ENCODE measurements around the gene HRCT1. TPM values are rescaled to one million over a fixed set of nuclear protein-coding genes. Genes with fewer than 3 reads are reported as not detected.

The HRCT1 gene
- total and polyA plus RNA-seq, 2 donors (not counting 3 experiments of a cell fraction or from before 2014, with no cell fraction given) = 1.2 to 7.0 TPM

GRCh38 chr9:35899021-35899420, 7.0 kb upstream of the HRCT1 start:
- CTCF ChIA-PET = interaction anchor here (1.0 to 3.0 kb wide), 6 partner anchors 12 to 112 kb away, joined by 3 to 13 read pairs (median 7); no protein-coding TSS in a partner anchor
- no peaks in the 10 kb centered on the region for H3K36me3 ChIP-seq (ENCODE audit: control insufficient read depth in 2 of 2, extremely low read depth in 1 of 2, insufficient read depth in 2 of 2, low read length in 2 of 2)
- H3K27me3 ChIP-seq (ENCODE audit: control insufficient read depth in 2 of 2, insufficient read depth in 2 of 2, low read length in 2 of 2) = peaks cover 0 to 2% of the 10 kb centered on the region in 2 experiments
- H2AFZ ChIP-seq (ENCODE audit: low read depth, low read length) = no peak overlapping the region
- TF ChIP-seq POLR2AphosphoS5 (IDR thresholded peaks at IDR 0.05; ENCODE audit: insufficient read depth, low read depth, low read length) (no peak), EZH2 (IDR thresholded peaks at IDR 0.05; ENCODE audit: borderline replicate concordance, low read depth, low read length, severe bottlenecking) (no peak), MYC (IDR thresholded peaks at IDR 0.05; ENCODE audit: low read depth, low read length) (no peak), JUN (IDR thresholded peaks at IDR 0.05; ENCODE audit: borderline replicate concordance, insufficient read depth, insufficient read length, low read depth) (no peak), MAX (IDR thresholded peaks at IDR 0.05; ENCODE audit: insufficient read depth, insufficient read length) (no peak), POLR2A (IDR thresholded peaks at IDR 0.05; ENCODE audit: low read depth, low read length) (no peak), FOS (IDR thresholded peaks at IDR 0.05; ENCODE audit: borderline replicate concordance, insufficient read depth, low read length) (no peak), GATA2 (IDR thresholded peaks at IDR 0.05; ENCODE audit: insufficient read depth, insufficient read length, low read depth, low read length) (no peak)
- TF ChIP-seq, protein P1, sequence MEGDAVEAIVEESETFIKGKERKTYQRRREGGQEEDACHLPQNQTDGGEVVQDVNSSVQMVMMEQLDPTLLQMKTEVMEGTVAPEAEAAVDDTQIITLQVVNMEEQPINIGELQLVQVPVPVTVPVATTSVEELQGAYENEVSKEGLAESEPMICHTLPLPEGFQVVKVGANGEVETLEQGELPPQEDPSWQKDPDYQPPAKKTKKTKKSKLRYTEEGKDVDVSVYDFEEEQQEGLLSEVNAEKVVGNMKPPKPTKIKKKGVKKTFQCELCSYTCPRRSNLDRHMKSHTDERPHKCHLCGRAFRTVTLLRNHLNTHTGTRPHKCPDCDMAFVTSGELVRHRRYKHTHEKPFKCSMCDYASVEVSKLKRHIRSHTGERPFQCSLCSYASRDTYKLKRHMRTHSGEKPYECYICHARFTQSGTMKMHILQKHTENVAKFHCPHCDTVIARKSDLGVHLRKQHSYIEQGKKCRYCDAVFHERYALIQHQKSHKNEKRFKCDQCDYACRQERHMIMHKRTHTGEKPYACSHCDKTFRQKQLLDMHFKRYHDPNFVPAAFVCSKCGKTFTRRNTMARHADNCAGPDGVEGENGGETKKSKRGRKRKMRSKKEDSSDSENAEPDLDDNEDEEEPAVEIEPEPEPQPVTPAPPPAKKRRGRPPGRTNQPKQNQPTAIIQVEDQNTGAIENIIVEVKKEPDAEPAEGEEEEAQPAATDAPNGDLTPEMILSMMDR (IDR thresholded peaks at IDR 0.05; ENCODE audit: extremely low read depth in 1 of 2, insufficient read depth in 1 of 2, low read depth in 1 of 2, low read length in 2 of 2) = no peak
- no peaks in the 10 kb centered on the region for H3K9me3 ChIP-seq (replicated peaks; ENCODE audit: control insufficient read depth, insufficient read depth, low read length)
- POLR2A ChIA-PET = no interaction called here
- no peak overlapping the region for H3K4me3 ChIP-seq (replicated peaks in 1 of 3; ENCODE audit: insufficient read depth in 1 of 3, low read depth in 1 of 3, low read length in 3 of 3)
- no peak overlapping the region for H3K9ac ChIP-seq (replicated peaks; ENCODE audit: extremely low read depth, insufficient read depth, low read length)
- dilution Hi-C loops (cut with MboI; ENCODE audit: extremely low pct_ligation_motif_present, low sequenced_read_pairs) (no loop called here), intact Hi-C loops (cut with micrococcal nuclease) (no loop called here)
- H3K79me2 ChIP-seq (ENCODE audit: control insufficient read depth, insufficient read depth, low read length) = no peaks in the 10 kb centered on the region
- DNase-seq (ENCODE audit: low read depth, low spot score) = no peak
- H3K4me2 ChIP-seq (ENCODE audit: insufficient read depth, low read length) = no peak overlapping the region
- no peak overlapping the region for H3K27ac ChIP-seq (ENCODE audit: insufficient read depth, low read depth, low read length)
- no peak for FAIRE-seq
- H3K4me1 ChIP-seq (ENCODE audit: control insufficient read depth, extremely low read depth, insufficient read depth, low read length) = no peaks in the 10 kb centered on the region
- H4K20me1 ChIP-seq (replicated peaks; ENCODE audit: control insufficient read depth, extremely low read depth, insufficient read depth, low read length) = no peaks in the 10 kb centered on the region
- no TSS peak for BruUV-seq (replicated peaks)
- no peaks in the 10 kb centered on the region for H3K9me1 ChIP-seq (replicated peaks; ENCODE audit: control insufficient read depth, extremely low read depth, insufficient read depth, low read length)
